GM21528 (cell line): ENCODE data around the gene KLF7.

ENCODE experiments used
- ATAC-seq: cut with Tn5 transposase; IDR thresholded peaks from one replicate; pipeline ENCODE4 v1.9.1; 2021; ENCODE audit warnings: mild to moderate bottlenecking, moderate library complexity; ENCODE audit not compliant: unreplicated experiment, low FRiP score

The KLF7 gene

GRCh38 chr2:207150284-207150683, 15.5 kb downstream of the KLF7 start:
- ATAC-seq, result peak; percentile 23

GRCh38 chr2:207149249-207150213, 16.2 kb downstream of the KLF7 start:
- peak; percentile 78 for ATAC-seq

- no peak for ATAC-seq
Measured at GRCh38 chr2:207148020-207148419, 17.7 kb downstream of the KLF7 start.

- ATAC-seq, result no peak
Measured at GRCh38 chr2:207144173-207144785, 21.5 kb downstream of the KLF7 start.

GRCh38 chr2:207143215-207144172, 22.3 kb downstream of the KLF7 start:
- ATAC-seq, result peak; percentile 63

- peak; percentile 44 for ATAC-seq
Measured at GRCh38 chr2:207142461-207142860, 23.3 kb downstream of the KLF7 start.

- ATAC-seq, result no peak
Measured at GRCh38 chr2:207141386-207141785, 24.4 kb downstream of the KLF7 start.

- no peak for ATAC-seq
Measured at GRCh38 chr2:207140265-207140664, 25.5 kb downstream of the KLF7 start.

- no peak for ATAC-seq
Measured at GRCh38 chr2:207139552-207139951, 26.2 kb downstream of the KLF7 start.

GRCh38 chr2:207138627-207139297, 27.0 kb downstream of the KLF7 start:
- no peak for ATAC-seq

- ATAC-seq, result no peak
Measured at GRCh38 chr2:207137596-207138337, 28.0 kb downstream of the KLF7 start.

GRCh38 chr2:207136874-207137273, 28.9 kb downstream of the KLF7 start:
- ATAC-seq, result no peak

- ATAC-seq, result no peak
Measured at GRCh38 chr2:207135801-207136457, 29.8 kb downstream of the KLF7 start.

GRCh38 chr2:207135340-207135739, 30.4 kb downstream of the KLF7 start:
- no peak for ATAC-seq

GRCh38 chr2:207133820-207134519, 31.8 kb downstream of the KLF7 start:
- no peak for ATAC-seq

GRCh38 chr2:207133458-207133819, 32.3 kb downstream of the KLF7 start:
- no peak for ATAC-seq

- no peak for ATAC-seq
Measured at GRCh38 chr2:207132019-207132418, 33.7 kb downstream of the KLF7 start.

- no peak for ATAC-seq
Measured at GRCh38 chr2:207131594-207131993, 34.2 kb downstream of the KLF7 start.
